Mesendoderm (in vitro differentiated cells): Measurements from ENCODE around the gene TNRC6C.

Experiments used
- DNase-seq: peaks from one replicate; pipeline ENCODE4 v3.0.0; 2013
- H2AK5ac ChIP-seq: 2 replicates; pipeline ENCODE4 v1.6.1; 2013; ENCODE audit warnings: low read length, inconsistent platforms
- H2BK120ac ChIP-seq: 2 replicates; pipeline ENCODE4 v1.6.1; 2013; ENCODE audit warnings: low read depth, mild to moderate bottlenecking, low read length, moderate library complexity, mixed read lengths
- H2BK15ac ChIP-seq: replicated peaks from 2 replicates; pipeline ENCODE4 v1.6.1; 2013; ENCODE audit warnings: low read depth, mild to moderate bottlenecking, moderate library complexity
- H2BK5ac ChIP-seq: 2 replicates; pipeline ENCODE4 v1.6.1; 2013; ENCODE audit warnings: low read length, inconsistent platforms
- H3K18ac ChIP-seq: 2 replicates; pipeline ENCODE4 v1.6.1; 2013; ENCODE audit warnings: mild to moderate bottlenecking, low read length, mixed read lengths
- H3K23ac ChIP-seq: one replicate; pipeline ENCODE4 v1.6.1; 2013; ENCODE audit warnings: low read length
- H3K27ac ChIP-seq: 2 replicates; pipeline ENCODE4 v1.5.1; 2013; ENCODE audit warnings: low read depth, mild to moderate bottlenecking, inconsistent platforms, low read length, moderate library complexity
- H3K27me3 ChIP-seq: 2 replicates; pipeline ENCODE4 v1.6.1; 2013; ENCODE audit warnings: low read length, control low read depth, mild to moderate bottlenecking, inconsistent platforms; ENCODE audit not compliant: insufficient read depth, poor library complexity
- H3K36me3 ChIP-seq: 2 replicates; pipeline ENCODE4 v1.6.1; 2013; ENCODE audit warnings: low read length, inconsistent platforms; ENCODE audit not compliant: control insufficient read depth, insufficient read depth
- H3K4ac ChIP-seq: one replicate; pipeline ENCODE4 v1.6.1; 2013; ENCODE audit warnings: low read depth, mild to moderate bottlenecking, low read length, moderate library complexity
- H3K4me1 ChIP-seq: 2 replicates; pipeline ENCODE4 v1.6.1; 2013; ENCODE audit warnings: low read depth, low read length, inconsistent platforms; ENCODE audit not compliant: control insufficient read depth
- H3K4me2 ChIP-seq: 2 replicates; pipeline ENCODE4 v1.6.1; 2013; ENCODE audit warnings: low read length
- H3K4me3 ChIP-seq: 2 replicates; pipeline ENCODE4 v1.5.1; 2013; ENCODE audit warnings: mild to moderate bottlenecking, low read length
- H3K56ac ChIP-seq: one replicate; pipeline ENCODE4 v1.6.1; 2013; ENCODE audit warnings: low read length
- H3K79me1 ChIP-seq: 2 replicates; pipeline ENCODE4 v1.6.1; 2013; ENCODE audit warnings: low read length, inconsistent platforms
- H3K79me2 ChIP-seq: 2 replicates; pipeline ENCODE4 v1.6.1; 2013; ENCODE audit warnings: mild to moderate bottlenecking, low read length; ENCODE audit not compliant: control insufficient read depth, insufficient read depth
- H3K9ac ChIP-seq: 2 replicates; pipeline ENCODE4 v1.6.1; 2013; ENCODE audit warnings: low read length, inconsistent platforms
- H4K5ac ChIP-seq: one replicate; pipeline ENCODE4 v1.6.1; 2013; ENCODE audit warnings: low read length
- H4K8ac ChIP-seq: one replicate; pipeline ENCODE4 v1.6.1; 2013; ENCODE audit warnings: low read depth, mild to moderate bottlenecking, control low read depth, low read length, moderate library complexity
- WGBS: extraction: QIAGEN DNeasy Blood & Tissue Kit; methylation state at CpG from one replicate; pipeline ENCODE4 v1.1.7; 2013; ENCODE audit warnings: low lambda C conversion rate, missing lambda C conversion rate; ENCODE audit not compliant: insufficient coverage; ENCODE audit errors: extremely low coverage; 5-methylcytosine and 5-hydroxymethylcytosine counted together

TNRC6C gene

GRCh38 chr17:78044280-78044835 is 85.9 kb downstream of the TNRC6C start:
- H3K4me3 ChIP-seq = no peak overlapping the region
- H2BK120ac ChIP-seq = no peak overlapping the region
- H3K4ac ChIP-seq = no peak overlapping the region
- H3K27ac ChIP-seq = no peak overlapping the region
- H2AK5ac ChIP-seq = no peak overlapping the region
- no peak overlapping the region for H2BK15ac ChIP-seq
- H3K56ac ChIP-seq = no peak overlapping the region
- no peaks in the 10 kb centered on the region for H3K27me3 ChIP-seq
- H3K79me1 ChIP-seq = peaks cover 2% of the 10 kb centered on the region
- no peak for DNase-seq
- peaks cover 1% of the 10 kb centered on the region for H3K36me3 ChIP-seq
- no peak overlapping the region for H4K5ac ChIP-seq
- H3K79me2 ChIP-seq = no peaks in the 10 kb centered on the region
- no peak overlapping the region for H3K23ac ChIP-seq
- H3K4me1 ChIP-seq = peaks cover 2% of the 10 kb centered on the region
- H2BK5ac ChIP-seq = no peak overlapping the region
- no peak overlapping the region for H4K8ac ChIP-seq
- WGBS = no CpG with 5 or more reads among the region's 3 CpGs
- no peak overlapping the region for H3K4me2 ChIP-seq
- no peak overlapping the region for H3K9ac ChIP-seq
- no peak overlapping the region for H3K18ac ChIP-seq

GRCh38 chr17:78045316-78045715 is 86.8 kb downstream of the TNRC6C start:
- no peak overlapping the region for H3K27ac ChIP-seq
- H3K36me3 ChIP-seq = peaks cover 3% of the 10 kb centered on the region
- no peak overlapping the region for H2BK5ac ChIP-seq
- peaks cover 2% of the 10 kb centered on the region for H3K79me1 ChIP-seq
- H3K9ac ChIP-seq = no peak overlapping the region
- H4K8ac ChIP-seq = no peak overlapping the region
- no peak overlapping the region for H3K18ac ChIP-seq
- H2AK5ac ChIP-seq = no peak overlapping the region
- WGBS = no CpG with 5 or more reads among the region's 5 CpGs
- H2BK15ac ChIP-seq = no peak overlapping the region
- H3K4me2 ChIP-seq = no peak overlapping the region
- H3K79me2 ChIP-seq = no peaks in the 10 kb centered on the region
- no peaks in the 10 kb centered on the region for H3K27me3 ChIP-seq
- DNase-seq = no peak
- no peak overlapping the region for H3K23ac ChIP-seq
- H3K4ac ChIP-seq = no peak overlapping the region
- no peak overlapping the region for H3K56ac ChIP-seq
- peaks cover 2% of the 10 kb centered on the region for H3K4me1 ChIP-seq
- no peak overlapping the region for H2BK120ac ChIP-seq
- H3K4me3 ChIP-seq = no peak overlapping the region
- no peak overlapping the region for H4K5ac ChIP-seq

- H3K9ac ChIP-seq = no peak overlapping the region
Measured at GRCh38 chr17:78046923-78047322, 88.4 kb downstream of the TNRC6C start.

DNA sequence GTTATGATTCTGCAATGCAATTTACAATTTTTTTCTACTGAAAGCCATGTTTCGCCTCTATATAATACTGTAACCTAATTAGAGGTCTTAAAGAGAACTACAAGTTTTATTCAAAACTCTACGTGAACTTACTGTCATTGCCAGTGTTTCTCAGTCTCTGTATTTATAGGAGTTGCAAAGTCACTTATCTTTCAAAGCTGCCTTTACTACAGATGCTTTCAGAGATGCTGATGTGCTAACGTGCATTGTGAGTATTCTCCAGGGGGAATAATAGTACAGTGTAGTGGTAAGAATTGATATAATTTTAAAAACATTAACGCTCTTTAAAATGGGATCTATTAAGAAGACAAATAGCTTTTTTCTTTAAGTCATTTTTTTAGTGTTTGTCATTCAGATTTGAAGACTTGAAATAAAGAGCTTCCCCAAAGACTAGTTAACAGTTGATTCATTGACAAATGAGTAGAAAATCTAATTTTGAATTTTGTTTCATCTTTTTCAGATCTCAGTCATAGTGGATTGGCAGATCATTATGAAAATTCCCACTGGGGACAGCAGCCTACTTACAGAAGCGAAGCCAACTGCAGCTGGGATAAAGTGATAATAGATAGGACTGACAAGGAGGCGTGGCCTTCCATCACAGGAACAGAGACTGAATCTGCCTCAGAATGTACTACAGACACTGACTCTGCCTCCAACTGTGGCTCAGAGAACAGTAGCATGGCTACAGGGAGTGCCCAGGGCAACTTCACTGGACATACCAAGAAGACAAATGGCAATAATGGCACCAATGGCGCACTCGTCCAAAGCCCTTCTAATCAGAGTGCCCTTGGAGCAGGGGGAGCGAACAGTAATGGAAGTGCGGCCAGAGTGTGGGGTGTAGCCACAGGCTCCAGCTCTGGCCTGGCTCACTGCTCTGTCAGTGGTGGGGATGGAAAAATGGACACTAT is 90.1 kb downstream of the TNRC6C start:
- Histone ChIP-seq H2AK5ac (no peak overlapping the region), H3K36me3 (peaks cover 3% of the 10 kb centered on the region), H4K5ac (no peak overlapping the region), H3K4ac (no peak overlapping the region), H3K18ac (no peak overlapping the region), H2BK15ac (no peak overlapping the region), H3K4me1 (peaks cover 2% of the 10 kb centered on the region), H3K4me3 (no peak overlapping the region), H3K27me3 (no peaks in the 10 kb centered on the region), H3K79me2 (no peaks in the 10 kb centered on the region), H3K4me2 (no peak overlapping the region), H2BK5ac (no peak overlapping the region), H3K27ac (no peak overlapping the region), H3K23ac (no peak overlapping the region), H3K9ac (no peak overlapping the region), H4K8ac (no peak overlapping the region), H3K79me1 (no peaks in the 10 kb centered on the region), H2BK120ac (no peak overlapping the region), H3K56ac (no peak overlapping the region)
- DNase-seq = no peak
- WGBS = no CpG with 5 or more reads among the region's 10 CpGs

More at GRCh38 chr17:78046923-78047322, 88.4 kb downstream of the TNRC6C start:
- Histone ChIP-seq H3K79me2 (no peaks in the 10 kb centered on the region), H3K23ac (no peak overlapping the region), H4K5ac (no peak overlapping the region), H3K56ac (no peak overlapping the region), H3K4me3 (no peak overlapping the region), H2AK5ac (no peak overlapping the region), H3K4ac (no peak overlapping the region), H2BK15ac (no peak overlapping the region), H3K4me2 (no peak overlapping the region), H2BK120ac (no peak overlapping the region), H3K18ac (no peak overlapping the region), H3K4me1 (peaks cover 2% of the 10 kb centered on the region), H4K8ac (no peak overlapping the region), H3K27ac (no peak overlapping the region), H2BK5ac (no peak overlapping the region), H3K36me3 (peaks cover 3% of the 10 kb centered on the region), H3K79me1 (peaks cover 2% of the 10 kb centered on the region), H3K27me3 (no peaks in the 10 kb centered on the region)
- WGBS = no CpG with 5 or more reads among the region's 2 CpGs
- no peak for DNase-seq

DNA sequence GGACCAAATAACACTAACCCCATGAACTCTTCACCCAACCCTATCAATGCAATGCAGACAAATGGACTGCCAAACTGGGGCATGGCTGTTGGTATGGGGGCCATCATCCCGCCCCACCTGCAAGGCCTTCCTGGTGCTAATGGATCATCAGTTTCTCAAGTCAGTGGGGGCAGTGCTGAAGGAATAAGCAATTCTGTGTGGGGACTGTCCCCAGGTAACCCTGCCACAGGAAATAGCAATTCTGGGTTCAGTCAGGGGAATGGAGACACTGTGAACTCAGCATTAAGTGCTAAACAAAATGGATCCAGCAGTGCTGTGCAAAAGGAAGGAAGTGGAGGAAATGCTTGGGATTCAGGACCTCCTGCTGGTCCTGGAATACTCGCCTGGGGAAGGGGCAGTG is 91.1 kb downstream of the TNRC6C start:
- Histone ChIP-seq H3K4ac (no peak overlapping the region), H3K4me2 (no peak overlapping the region), H4K8ac (no peak overlapping the region), H3K9ac (no peak overlapping the region), H2BK5ac (no peak overlapping the region), H3K18ac (no peak overlapping the region), H3K36me3 (peaks cover 3% of the 10 kb centered on the region), H2BK15ac (no peak overlapping the region), H3K79me1 (no peaks in the 10 kb centered on the region), H2AK5ac (no peak overlapping the region), H3K79me2 (no peaks in the 10 kb centered on the region), H3K27ac (no peak overlapping the region), H3K23ac (no peak overlapping the region), H2BK120ac (no peak overlapping the region), H3K4me3 (no peak overlapping the region), H3K27me3 (no peaks in the 10 kb centered on the region), H3K4me1 (peaks cover 2% of the 10 kb centered on the region), H4K5ac (no peak overlapping the region), H3K56ac (no peak overlapping the region)
- no CpG with 5 or more reads among the region's 2 CpGs for WGBS
- DNase-seq = no peak
